ENCODE data around the gene APLF.

DNA sequence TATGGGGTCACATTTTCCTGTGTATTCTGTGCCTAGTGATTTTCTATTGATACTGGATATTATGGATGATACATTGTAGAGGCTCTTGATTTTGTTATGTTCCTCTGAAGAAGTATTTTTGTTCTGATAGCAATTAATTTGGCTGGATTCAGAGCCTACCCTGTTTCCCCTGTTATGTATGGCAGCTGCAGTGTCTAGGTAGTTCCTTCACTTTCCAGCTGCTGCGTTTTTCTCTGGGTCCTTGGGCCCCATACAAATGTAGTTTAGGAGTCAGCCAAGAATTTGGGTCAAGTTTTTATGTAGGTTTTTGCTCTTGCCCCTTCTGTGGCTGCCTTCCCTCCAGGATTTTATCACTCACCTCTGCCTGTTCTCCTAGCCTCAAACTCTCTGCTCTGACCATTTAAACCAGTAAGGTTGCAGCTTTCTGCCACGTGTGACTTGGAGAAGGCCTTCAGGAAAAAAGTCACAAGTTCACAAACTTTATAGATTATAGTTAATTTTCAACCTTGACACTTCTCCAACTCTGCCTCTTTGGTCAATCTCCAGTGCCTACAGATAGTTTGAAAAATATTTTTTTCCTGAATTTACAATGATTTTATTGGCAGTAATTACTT, 47.0 kb downstream of the APLF start:
- TF ChIP-seq, protein P1, sequence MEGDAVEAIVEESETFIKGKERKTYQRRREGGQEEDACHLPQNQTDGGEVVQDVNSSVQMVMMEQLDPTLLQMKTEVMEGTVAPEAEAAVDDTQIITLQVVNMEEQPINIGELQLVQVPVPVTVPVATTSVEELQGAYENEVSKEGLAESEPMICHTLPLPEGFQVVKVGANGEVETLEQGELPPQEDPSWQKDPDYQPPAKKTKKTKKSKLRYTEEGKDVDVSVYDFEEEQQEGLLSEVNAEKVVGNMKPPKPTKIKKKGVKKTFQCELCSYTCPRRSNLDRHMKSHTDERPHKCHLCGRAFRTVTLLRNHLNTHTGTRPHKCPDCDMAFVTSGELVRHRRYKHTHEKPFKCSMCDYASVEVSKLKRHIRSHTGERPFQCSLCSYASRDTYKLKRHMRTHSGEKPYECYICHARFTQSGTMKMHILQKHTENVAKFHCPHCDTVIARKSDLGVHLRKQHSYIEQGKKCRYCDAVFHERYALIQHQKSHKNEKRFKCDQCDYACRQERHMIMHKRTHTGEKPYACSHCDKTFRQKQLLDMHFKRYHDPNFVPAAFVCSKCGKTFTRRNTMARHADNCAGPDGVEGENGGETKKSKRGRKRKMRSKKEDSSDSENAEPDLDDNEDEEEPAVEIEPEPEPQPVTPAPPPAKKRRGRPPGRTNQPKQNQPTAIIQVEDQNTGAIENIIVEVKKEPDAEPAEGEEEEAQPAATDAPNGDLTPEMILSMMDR (IDR thresholded peaks at IDR 0.05; ENCODE audit: extremely low read depth in 1 of 2, insufficient read depth in 1 of 2, low read depth in 1 of 2, low read length in 2 of 2): no peak
- TF ChIP-seq EZH2 (IDR thresholded peaks at IDR 0.05; ENCODE audit: borderline replicate concordance, low read depth, low read length, severe bottlenecking) (no peak), POLR2A (IDR thresholded peaks at IDR 0.05; ENCODE audit: low read depth, low read length) (no peak), POLR2AphosphoS5 (IDR thresholded peaks at IDR 0.05; ENCODE audit: insufficient read depth, low read depth, low read length) (no peak), GATA2 (IDR thresholded peaks at IDR 0.05; ENCODE audit: insufficient read depth, insufficient read length, low read depth, low read length) (no peak), FOS (IDR thresholded peaks at IDR 0.05; ENCODE audit: borderline replicate concordance, insufficient read depth, low read length) (no peak), JUN (IDR thresholded peaks at IDR 0.05; ENCODE audit: borderline replicate concordance, insufficient read depth, insufficient read length, low read depth) (no peak), MYC (IDR thresholded peaks at IDR 0.05; ENCODE audit: low read depth, low read length) (no peak)
- TF ChIP-seq, protein P2, sequence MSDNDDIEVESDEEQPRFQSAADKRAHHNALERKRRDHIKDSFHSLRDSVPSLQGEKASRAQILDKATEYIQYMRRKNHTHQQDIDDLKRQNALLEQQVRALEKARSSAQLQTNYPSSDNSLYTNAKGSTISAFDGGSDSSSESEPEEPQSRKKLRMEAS (IDR thresholded peaks at IDR 0.05; ENCODE audit: insufficient read depth, insufficient read length): no peak
